NCI-H1930 (cell line): ENCODE data around the gene DAND5.

ENCODE experiments used
- DNase-seq, 2 experiments: peaks; one replicate each; lab custom pipeline; 2025; lab: John Stamatoyannopoulos, UW

Gene DAND5

GRCh38 chr19:13010038-13010991 is 40.9 kb downstream of the DAND5 start:
- DNase-seq: no peak

GRCh38 chr19:13010992-13011652 is 41.7 kb downstream of the DAND5 start:
- no peak for DNase-seq

GRCh38 chr19:13011653-13012389 is 42.4 kb downstream of the DAND5 start:
- no peak for DNase-seq

DNA sequence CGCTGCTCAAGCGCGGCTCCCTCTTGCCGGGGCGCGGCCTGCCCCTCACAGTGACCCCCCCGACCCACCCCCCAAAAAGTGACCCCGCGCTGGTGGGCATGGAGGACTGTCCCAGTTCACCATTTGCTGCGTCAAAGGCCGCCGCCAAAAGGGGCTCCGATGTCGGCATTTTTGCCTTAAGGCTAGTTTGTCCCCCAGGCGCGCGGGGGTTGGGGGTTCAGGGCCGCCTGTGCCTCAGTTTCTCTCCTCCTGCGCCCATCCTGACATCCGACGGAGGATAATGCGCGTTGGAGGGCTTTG is 43.0 kb downstream of the DAND5 start:
- no peak for DNase-seq

GRCh38 chr19:13012690-13013608 is 43.6 kb downstream of the DAND5 start:
- no peak for DNase-seq

DNA sequence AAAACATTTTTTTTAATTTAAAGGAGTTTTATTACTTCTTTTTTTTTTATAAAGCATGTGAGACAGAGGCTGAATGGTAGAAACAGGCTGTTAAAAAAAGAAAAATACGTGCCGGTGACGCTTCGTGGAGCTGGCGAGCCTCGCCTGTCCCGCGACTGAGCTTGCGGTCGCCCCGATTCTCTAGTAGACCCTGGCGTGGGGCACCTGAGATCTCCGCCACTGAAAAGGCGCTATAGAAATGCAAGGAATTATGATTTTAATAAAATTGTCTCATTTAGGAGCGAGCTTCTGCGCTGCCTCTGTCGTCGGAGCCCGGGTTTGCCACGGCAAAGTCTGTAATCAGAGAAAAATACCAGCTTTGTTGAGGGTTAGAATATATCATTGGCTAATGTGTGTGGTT is 44.3 kb downstream of the DAND5 start:
- no peak for DNase-seq

GRCh38 chr19:13014101-13014920 is 44.9 kb downstream of the DAND5 start:
- no peak for DNase-seq

- no peak for DNase-seq
These were observed 45.5 kb downstream of the DAND5 start for GRCh38 chr19:13014921-13015280.

- no peak for DNase-seq
These were observed 46.2 kb downstream of the DAND5 start for GRCh38 chr19:13015361-13016223.

DNA sequence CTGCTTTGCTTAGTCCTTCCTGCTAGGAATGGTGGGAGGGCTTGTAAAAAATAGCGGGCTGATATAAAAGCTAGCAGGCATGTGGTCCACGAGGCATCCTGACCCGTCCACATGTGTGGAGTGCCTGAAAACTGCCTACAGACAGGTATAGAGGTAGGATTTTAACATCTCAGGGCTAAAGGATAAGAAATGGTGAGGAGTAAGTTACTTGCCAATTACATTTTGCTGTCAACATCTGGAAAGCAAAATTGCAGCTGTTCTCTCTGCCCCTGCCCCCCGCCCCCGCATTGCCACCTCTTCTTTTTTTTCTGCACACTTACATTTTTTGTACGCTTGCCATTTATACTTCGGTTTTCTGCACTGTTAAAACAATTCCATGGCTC is 46.9 kb downstream of the DAND5 start:
- DNase-seq: no peak

- DNase-seq: no peak
These were observed 47.4 kb downstream of the DAND5 start for GRCh38 chr19:13016628-13017305.

GRCh38 chr19:13017306-13018034 is 48.1 kb downstream of the DAND5 start:
- no peak for DNase-seq

DNA sequence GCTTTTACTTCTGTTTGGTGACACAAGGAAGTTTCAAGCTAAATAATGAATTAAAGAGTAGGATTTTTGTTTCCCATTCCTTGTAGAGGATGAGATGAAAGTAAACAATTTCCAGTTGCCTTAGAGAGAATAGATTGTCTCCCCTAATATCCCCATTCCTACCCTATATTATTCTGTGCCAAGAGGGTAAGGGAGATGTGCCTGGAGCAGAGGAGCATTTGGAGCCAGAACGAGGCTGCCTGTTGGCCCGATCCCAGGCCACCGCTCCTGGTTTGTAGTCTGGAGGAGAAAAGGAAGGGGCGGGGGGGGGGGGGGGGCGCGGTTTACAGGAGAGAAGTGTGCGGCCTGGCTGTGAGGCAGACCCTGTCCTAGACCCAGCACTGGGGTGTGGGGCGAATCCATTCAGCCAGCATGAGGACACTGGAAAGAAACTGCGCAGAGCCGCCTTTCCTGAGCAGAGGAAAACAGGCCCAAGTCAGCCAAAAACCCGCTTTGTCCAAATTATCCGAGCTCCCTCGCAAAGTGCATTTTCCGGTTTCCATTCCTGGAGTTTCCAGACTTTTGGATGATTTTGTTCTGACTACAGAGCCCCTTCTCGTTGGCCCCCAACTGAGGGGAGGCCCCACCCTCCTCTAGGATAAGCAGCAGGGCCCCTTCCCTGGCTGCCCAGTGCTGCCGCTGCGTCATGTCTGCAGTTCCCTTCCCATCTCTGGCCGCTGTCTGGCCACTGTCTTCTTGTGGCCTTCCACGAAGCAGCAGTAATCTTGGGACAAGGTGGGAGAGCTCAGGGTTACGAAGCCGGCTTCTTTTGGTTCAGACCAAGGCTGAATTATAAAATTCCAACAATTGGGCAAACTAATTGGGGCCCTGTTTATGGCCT is 48.9 kb downstream of the DAND5 start:
- no peak for DNase-seq

DNA sequence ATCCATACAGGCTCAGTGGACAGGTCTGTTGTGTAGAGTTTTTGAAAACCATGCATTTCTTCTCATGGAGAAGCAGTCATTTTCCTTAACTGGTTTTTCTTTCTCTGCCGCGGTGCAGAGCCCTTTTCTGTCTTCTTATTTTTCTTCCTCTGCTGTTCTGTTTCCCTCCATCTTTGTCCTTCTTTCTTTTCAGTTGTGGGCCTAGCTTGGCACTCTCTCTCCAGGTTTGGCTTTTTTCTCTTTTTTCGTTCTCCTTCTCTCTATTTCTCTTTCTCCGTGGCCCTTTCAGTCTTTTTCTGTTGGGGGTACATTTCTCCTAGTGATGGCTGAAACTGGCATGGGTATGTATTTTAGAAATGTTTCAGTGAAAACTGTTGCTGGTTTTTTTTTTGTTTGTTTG is 50.0 kb downstream of the DAND5 start:
- DNase-seq: no peak

- DNase-seq: no peak
These were observed 50.6 kb downstream of the DAND5 start for GRCh38 chr19:13020002-13020414.

DNA sequence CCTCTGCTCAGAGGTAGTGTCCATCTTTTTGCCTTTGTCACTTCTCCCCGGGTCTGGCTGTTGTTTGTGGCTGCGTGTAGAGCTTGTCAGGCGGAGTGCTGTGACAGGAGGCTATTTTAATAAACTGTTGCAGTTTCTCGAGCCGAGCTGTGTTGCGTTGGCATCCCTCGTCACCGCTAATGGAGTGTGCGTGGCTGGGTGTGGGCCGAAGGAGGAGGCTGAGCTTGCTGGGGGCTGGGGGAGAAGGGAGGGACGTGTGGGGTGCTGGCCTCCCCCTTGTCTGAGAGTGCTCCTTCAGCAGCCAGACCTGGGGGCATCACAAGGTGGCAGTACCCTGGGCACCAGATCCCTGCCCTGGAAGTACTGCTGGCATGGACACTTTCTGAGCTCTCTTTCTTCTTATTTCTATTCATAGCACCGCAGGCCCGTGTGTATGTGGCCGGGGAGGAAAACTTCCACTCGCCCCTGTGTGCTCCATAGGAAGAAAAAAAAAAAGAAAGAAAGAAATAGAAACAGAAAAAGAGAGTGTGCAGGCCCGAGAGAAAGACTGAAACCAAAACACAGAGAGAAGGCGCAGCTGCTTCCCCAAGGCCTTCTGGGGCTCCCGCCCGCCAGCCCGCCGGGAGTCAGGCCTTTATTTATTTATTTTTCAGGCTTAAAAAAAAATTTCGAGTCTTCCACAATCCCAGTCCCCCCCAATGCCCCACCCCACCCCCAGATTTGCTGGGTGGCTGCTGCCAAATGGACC is 52.9 kb downstream of the DAND5 start:
- DNase-seq: no peak
